H1 (cell line): Measurements from ENCODE around the gene CEACAM16.

ENCODE experiments used
- KDM5A ChIP-seq: fragments of 200-600 bp; IDR thresholded peaks from 2 replicates; pipeline ENCODE4 v1.7.1; 2012; ENCODE audit warnings: mild to moderate bottlenecking, low read length, inconsistent platforms, mixed read lengths
- MAX ChIP-seq: IDR thresholded peaks from 2 replicates; pipeline ENCODE4 v1.6.1; 2012; ENCODE audit warnings: inconsistent platforms
- SIN3A ChIP-seq, 2 experiments: IDR thresholded peaks in 1 of 2; conservative IDR thresholded peaks in 1 of 2; 2 replicates each; pipeline ENCODE4 v1.6.1; 2011 to 2012; ENCODE audit warnings: low read length in 2 of 2, improper control_type of control experiment in 1 of 2, low read depth in 1 of 2, mild to moderate bottlenecking in 1 of 2
- TAF1 ChIP-seq: IDR thresholded peaks from 2 replicates; pipeline ENCODE4 v1.6.1; 2011; ENCODE audit warnings: mild to moderate bottlenecking, low read depth, low read length
- TCF12 ChIP-seq: IDR thresholded peaks from 2 replicates; pipeline ENCODE4 v1.6.1; 2011; ENCODE audit warnings: low read depth, mild to moderate bottlenecking, low read length
- ZNF274 ChIP-seq: IDR thresholded peaks from 2 replicates; pipeline ENCODE4 v1.7.0; 2012; ENCODE audit warnings: low read length, borderline replicate concordance; ENCODE audit errors: extremely low read depth

DNA sequence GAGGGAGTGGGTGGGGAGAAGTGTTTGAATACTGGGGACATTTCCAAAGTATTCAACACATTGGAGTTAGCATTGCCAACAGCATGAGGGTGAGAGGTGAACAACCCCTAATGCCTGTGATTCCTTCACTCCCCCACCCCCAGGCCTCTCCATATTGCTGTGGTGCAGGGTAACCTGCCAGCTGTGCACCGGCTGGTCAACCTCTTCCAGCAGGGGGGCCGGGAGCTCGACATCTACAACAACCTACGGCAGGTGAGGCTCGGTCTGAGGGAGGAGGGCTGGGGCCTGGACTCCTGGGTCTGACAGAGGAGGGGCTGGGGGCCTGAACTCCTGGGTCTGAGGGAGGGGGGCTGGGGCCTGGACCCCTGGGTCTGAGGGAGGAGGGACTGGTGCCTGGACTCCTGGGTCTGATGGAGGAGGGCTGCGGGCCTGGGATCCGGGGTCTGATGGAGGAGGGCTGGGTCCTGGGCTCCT, 57.2 kb downstream of the CEACAM16 start:
- TF ChIP-seq SIN3A (conservative IDR thresholded peaks at IDR 0.05 in 1 of 2, IDR thresholded peaks at IDR 0.05 in 1 of 2; ENCODE audit: low read depth in 1 of 2, low read length in 2 of 2) (no peak), TAF1 (no peak), KDM5A (no peak), TCF12 (no peak), MAX (no peak), ZNF274 (no peak)
